GM12892 (cell line): Measurements from ENCODE around the gene SMCHD1.
"Not testable (repeated sequence)": the region's sequence is repeated elsewhere in the genome, so short reads cannot be mapped to it uniquely, and the experiment has no call there.

ENCODE experiments used
- DNase-seq: peaks from one replicate; pipeline ENCODE4 v3.0.0; 2011; ENCODE audit not compliant: insufficient read length
- FAIRE-seq: peaks from 2 replicates; lab custom pipeline; 2011; peaks lifted over from hg19 to GRCh38; lab: Jason Lieb, UNC
- POLR2A ChIP-seq: IDR thresholded peaks from 2 replicates; pipeline ENCODE4 v1.6.1; 2011; ENCODE audit warnings: low read depth, low read length, control low read depth
- POLR2AphosphoS5 ChIP-seq: IDR thresholded peaks from 2 replicates; pipeline ENCODE4 v1.6.1; 2011; ENCODE audit warnings: low read depth, low read length, control low read depth
- TAF1 ChIP-seq: IDR thresholded peaks from 2 replicates; pipeline ENCODE4 v1.6.1; 2011; ENCODE audit warnings: low read depth, mild to moderate bottlenecking, control low read depth, low read length, borderline replicate concordance

SMCHD1 gene

DNA sequence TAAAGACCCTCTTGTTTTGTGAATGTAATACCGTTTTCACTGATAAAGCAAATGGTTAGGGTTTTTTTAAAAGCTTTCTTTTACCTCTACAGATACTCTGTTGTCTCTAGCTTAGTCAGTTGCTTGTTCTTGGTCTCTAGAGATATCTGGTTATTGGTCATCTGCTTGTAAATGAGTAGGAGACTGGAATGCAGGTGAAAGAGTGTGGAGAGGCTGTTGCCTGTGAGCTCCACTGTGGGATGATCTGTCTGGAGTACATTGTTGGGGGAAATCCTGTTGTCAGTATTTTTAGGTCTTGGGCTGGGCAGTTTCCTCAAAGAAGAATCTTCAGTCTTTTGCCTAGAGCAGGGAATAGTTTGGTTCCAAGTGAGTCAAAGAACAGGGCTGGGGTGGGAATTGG lies 67.7 kb downstream of the SMCHD1 start:
- FAIRE-seq: no peak

GRCh38 chr18:2729757-2730156 lies 74.2 kb downstream of the SMCHD1 start:
- DNase-seq: no peak
- no peak for FAIRE-seq
- TF ChIP-seq POLR2A: no peak
- TF ChIP-seq TAF1: no peak
- no peak for TF ChIP-seq POLR2AphosphoS5

More for the DNA sequence above, 67.7 kb downstream of the SMCHD1 start:
- TF ChIP-seq POLR2A (no peak), TAF1 (no peak), POLR2AphosphoS5 (no peak)
- no peak for DNase-seq

- DNase-seq (no peak), FAIRE-seq (no peak)
- TF ChIP-seq TAF1 (no peak), POLR2AphosphoS5 (no peak), POLR2A (no peak)
Measured at GRCh38 chr18:2736823-2737222, 81.3 kb downstream of the SMCHD1 start.

DNA sequence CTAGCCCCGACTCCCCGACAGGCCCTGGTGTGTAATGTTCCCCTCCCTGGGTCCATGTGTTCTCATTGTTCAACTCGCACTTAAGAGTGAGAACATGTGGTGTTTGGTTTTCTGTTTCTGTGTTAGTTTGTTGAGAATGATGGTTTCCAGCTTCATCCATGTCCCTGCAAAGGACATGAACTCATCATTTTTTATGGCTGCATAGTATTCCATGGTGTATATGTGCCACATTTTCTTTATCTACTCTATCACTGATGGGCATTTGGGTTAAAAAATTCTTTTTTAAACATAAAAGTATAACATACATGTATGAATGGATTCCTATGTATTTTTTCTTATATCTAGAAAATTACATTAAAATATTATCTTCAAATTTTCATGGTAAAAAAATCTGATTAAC lies 84.6 kb downstream of the SMCHD1 start:
- not testable (repeated sequence) for DNase-seq, FAIRE-seq

DNA sequence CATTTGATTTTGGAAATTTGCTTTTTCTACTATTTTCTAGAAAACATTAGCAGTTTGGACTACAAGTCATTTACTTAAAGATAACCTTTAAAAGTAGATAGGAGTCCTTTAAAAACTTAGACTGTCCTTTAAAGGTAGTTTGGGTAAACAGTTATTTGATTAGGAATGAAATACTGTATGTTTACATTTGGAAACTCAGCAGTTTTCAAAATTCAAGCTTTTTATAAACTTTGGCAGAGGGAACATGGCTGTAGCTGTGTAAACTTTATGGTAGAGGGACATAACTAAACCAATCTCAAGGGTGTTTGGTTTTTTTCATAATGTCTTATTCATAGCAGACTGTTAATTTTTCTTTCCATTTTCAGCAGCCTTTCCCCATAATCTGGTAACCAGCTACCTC lies 90.7 kb downstream of the SMCHD1 start:
- no peak for TF ChIP-seq TAF1
- DNase-seq: no peak
- no peak for FAIRE-seq

GRCh38 chr18:2758309-2758708 lies 102.8 kb downstream of the SMCHD1 start:
- no peak for FAIRE-seq
- no peak for DNase-seq
- no peak for TF ChIP-seq POLR2A
- TF ChIP-seq POLR2AphosphoS5: no peak
- TF ChIP-seq TAF1: no peak

GRCh38 chr18:2774669-2775068 lies 119.1 kb downstream of the SMCHD1 start:
- FAIRE-seq (no peak), DNase-seq (no peak)
- TF ChIP-seq POLR2AphosphoS5: no peak
- TF ChIP-seq TAF1: no peak
- TF ChIP-seq POLR2A: no peak

DNA sequence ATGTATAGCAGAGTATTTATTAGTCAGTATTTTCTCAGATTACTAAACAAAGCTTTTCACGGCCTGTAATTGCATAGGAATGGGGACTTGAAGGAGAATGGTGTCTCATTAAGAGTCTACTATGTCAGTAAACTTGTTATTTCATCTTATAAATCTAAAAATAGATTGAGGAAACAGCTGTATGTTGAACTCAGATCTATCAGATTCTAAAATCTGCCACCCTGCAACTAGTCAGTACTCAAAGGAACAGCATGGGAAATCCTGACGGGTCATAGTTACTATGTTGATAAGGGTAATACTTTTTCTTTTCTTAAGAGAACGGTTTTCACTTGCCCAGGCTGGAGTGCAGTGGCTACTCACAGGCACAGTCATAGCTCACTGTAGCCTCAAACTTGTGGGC lies 121.1 kb downstream of the SMCHD1 start:
- no peak for TF ChIP-seq TAF1
- TF ChIP-seq POLR2A: no peak
- TF ChIP-seq POLR2AphosphoS5: no peak
- FAIRE-seq (no peak), DNase-seq (no peak)

GRCh38 chr18:2777241-2777640 lies 121.7 kb downstream of the SMCHD1 start:
- FAIRE-seq: no peak
- TF ChIP-seq TAF1 (no peak), POLR2A (no peak), POLR2AphosphoS5 (no peak)
- no peak for DNase-seq

GRCh38 chr18:2780750-2781149 lies 125.2 kb downstream of the SMCHD1 start:
- FAIRE-seq: no peak
- no peak for TF ChIP-seq POLR2AphosphoS5
- TF ChIP-seq TAF1: no peak
- TF ChIP-seq POLR2A: no peak

DNA sequence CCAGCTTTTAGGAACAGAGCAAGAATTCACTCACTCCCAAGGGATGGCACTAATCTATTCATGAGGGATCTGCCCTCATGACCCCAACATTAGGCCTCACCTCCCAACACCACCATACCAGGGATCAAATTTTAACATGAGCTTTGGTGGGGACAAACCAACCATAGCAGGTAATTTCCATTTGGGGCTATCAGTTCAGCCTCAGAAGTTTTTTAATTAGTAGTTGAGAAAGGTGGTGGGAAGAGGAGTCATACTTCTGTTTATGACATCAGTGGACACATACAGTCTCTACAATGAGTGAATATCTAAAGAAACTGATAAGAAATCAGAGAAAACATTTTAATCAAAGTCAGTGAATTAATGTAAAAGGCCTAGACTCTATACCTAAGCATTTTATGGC lies 131.7 kb downstream of the SMCHD1 start:
- TF ChIP-seq POLR2A (no peak), POLR2AphosphoS5 (no peak), TAF1 (no peak)
- DNase-seq: no peak
- no peak for FAIRE-seq

More at GRCh38 chr18:2780750-2781149, 125.2 kb downstream of the SMCHD1 start:
- no peak for DNase-seq

DNA sequence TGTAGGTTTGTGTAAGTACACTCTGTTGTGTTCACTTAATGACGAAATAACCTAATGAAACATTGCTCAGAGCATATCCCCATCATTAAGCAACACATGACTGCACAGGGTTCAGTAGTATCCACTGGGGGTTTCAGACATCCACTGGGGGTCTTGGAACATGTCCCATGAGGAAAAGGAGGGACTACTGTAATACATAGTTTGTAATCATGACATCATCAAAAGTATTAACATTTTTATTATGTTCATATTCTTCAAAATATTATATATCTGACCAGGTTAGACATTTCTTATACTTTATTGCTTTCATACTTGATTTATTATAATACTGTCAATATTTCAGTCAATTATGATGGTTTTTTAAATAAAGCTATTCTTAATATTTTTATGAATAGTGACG lies 136.9 kb downstream of the SMCHD1 start:
- no peak for FAIRE-seq
- TF ChIP-seq POLR2AphosphoS5 (no peak), TAF1 (no peak), POLR2A (no peak)
- DNase-seq: no peak

GRCh38 chr18:2794159-2794558 lies 138.6 kb downstream of the SMCHD1 start:
- no peak for FAIRE-seq
- TF ChIP-seq TAF1 (no peak), POLR2A (no peak), POLR2AphosphoS5 (no peak)
- DNase-seq: no peak
